Measurements from ENCODE around the gene PRPF8.

The PRPF8 gene

DNA sequence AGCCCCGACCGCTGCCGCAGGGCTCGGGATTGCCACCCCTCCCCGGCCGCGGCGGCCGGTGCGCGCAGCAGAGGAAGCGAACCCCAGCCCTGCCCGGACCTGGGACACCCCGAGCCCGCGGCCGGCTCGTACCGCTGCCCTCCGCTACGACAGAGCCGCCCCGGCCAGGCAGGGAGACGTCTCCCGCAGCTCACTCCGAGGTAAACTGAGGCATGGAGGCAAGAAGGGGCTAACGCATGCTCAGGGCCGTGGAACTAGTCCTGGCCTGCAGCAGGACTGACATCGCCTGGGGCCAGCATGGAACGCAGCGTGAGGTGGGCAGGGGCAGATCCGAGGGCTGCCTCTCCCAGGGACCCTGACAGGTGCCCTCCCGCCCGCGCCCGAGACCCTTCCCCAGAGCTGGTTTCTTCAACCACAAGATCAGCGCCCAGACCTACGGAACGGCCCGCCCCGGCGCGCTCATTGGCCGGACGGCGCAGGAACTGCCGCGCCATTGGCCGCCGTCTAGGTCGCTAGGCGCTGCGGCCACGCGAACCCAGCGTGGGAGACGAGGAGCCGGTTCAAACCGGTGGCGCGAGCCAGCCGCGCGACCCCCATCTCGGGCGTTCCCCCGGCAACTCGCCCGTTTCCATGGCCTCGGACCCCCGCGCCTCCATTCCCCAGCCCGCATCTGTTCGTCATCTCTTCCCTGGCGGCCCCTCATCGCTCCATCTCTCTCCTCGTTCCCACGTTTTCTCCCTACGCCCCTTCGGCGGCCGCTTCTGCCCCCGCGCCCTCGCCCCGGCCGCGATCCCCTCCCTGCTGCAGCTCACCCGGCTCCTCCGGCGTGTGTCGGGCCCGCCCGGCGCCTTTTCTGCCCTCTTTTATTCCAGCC, 56.4 kb downstream of the PRPF8 start, which contains the start of gene SLC43A2:
Gene SLC43A2, minus strand, starts transcription at position 853 of the 874 bp plus-strand sequence. CDS start 960 bp downstream, outside the sequence.
- in situ Hi-C loops (cut with MboI; ENCODE audit: low sequenced_read_pairs), result no loop called here

DNA sequence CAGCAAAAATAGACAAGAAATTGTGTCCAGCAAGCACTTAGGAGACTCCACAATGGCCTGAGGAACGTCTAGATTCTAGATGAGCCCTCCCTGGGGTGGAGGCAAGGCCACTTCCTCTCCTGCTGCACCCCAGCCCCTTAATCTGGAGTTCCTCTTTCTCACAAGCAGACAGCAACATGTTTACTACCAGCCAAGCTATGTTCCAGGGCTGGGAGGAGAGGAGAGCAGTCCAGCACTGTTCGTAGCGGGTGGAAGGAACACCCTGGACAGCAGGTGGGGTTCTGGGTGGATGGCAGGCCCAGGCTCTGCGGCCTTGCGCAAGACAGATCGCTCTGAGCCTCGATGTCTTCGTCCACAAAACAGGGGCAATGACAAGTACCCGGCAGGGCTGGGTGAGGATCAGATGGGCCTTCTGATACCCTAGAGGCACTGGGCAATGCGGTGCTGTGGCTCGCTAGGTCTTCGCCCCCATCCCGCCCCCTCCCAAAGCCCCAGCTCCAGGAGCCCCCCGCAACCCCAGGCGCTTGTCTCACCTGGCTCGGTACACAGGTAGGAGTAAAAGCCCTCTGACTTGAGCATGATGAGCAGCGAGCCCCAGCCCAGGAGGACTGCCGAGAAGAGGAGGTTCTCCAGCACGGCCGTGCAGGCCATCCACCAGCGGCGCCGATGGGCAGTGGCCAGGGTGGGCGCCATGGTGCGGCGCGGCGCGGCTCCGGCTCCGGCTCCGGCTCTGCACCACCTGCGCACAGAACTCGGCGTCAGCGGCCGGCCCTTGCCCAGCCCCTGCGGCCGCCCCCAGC, 57.3 kb downstream of the PRPF8 start:
- in situ Hi-C loops (cut with MboI; ENCODE audit: low sequenced_read_pairs), result no loop called here

DNA sequence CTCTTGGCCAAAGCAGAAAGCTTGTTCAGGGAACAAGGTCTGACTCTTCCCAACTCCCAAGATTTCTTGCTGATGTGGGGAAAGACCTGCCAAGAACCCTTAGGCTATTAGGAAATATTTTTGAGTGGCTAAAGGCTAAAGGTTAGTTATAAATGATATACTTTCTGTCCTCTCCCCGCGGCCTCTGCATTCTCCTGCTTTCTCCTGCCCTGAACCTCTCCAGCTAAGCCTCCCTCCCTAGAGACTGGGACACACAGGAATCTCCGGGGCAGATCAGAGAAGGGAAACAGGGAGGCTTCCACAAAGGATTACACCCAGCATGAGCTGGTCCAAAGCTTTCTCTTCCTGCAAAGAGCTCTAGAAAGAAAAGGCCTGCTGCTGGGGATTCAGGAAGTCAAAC, 58.3 kb downstream of the PRPF8 start:
- in situ Hi-C loops (cut with MboI; ENCODE audit: low sequenced_read_pairs), result no loop called here

GRCh38 chr17:1625581-1625980, 59.1 kb downstream of the PRPF8 start:
- in situ Hi-C loops (cut with MboI; ENCODE audit: low sequenced_read_pairs), result no loop called here

DNA sequence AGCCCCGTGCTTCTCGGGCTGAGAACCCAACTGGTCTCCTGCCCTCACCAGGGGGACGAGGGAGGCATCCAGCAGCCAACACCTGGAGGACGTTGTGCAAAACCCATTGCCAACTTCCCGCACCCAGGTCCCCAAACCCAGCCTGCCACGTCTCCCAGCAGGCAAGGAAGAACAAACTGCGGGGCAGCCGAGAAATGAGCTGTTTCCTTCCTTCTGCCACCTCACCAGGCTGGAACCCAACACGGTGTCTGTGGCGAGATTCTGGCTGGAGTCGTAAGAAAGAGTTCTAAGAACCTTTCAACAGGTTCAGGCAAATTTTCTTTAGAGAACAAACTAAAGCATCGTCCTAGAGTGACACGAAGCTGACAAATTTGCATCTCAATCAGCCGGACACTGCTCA, 59.6 kb downstream of the PRPF8 start:
- in situ Hi-C loops (cut with MboI; ENCODE audit: low sequenced_read_pairs), result no loop called here

DNA sequence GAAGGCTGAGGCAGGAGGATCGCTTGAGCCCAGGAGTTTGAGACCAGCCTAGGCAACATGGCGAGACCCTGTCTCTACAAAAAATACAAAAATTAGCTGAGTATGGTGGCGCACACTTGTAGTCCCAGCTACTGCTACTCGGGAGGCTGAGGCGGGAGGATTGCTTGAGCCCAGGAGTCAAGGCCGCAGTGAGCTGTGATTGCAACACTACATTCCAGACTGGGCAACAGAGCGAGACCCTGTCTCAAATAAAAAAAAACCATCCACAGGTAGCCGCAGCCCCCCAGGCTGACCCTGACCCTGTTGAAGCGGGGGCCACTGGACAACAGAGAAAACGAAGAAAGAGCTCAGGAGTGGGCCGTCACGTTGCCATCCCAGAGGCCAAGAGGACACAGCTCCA, 60.0 kb downstream of the PRPF8 start:
- in situ Hi-C loops (cut with MboI; ENCODE audit: low sequenced_read_pairs), result no loop called here

DNA sequence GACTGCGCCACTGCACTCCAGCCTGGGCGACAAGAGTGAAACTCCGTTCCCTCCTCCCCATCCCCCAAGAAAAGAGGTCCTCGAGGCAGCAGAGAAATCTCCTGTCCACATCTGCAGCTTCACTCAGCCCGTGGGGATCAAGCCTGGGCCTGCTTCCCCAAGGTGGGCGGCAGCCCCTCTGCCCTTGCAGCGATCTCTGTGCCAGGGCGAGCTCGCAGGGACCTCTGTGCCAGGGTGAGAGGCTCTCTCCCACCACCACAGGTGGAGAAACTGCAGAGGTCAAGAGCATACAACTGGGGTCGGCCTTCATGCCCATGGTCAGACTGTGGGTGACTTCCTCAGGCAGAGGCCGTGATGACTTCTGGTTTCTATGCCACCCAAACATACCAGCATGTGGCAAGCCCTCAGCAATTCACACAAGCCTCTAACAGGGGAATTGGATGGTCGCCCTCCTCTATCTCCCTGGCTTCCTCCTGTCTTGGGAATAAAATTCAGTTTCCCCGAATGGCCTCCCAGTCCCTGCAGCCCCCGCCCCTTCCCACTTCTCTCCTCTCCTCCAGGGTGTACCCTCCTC, 61.5 kb downstream of the PRPF8 start:
- in situ Hi-C loops (cut with MboI; ENCODE audit: low sequenced_read_pairs), result no loop called here

DNA sequence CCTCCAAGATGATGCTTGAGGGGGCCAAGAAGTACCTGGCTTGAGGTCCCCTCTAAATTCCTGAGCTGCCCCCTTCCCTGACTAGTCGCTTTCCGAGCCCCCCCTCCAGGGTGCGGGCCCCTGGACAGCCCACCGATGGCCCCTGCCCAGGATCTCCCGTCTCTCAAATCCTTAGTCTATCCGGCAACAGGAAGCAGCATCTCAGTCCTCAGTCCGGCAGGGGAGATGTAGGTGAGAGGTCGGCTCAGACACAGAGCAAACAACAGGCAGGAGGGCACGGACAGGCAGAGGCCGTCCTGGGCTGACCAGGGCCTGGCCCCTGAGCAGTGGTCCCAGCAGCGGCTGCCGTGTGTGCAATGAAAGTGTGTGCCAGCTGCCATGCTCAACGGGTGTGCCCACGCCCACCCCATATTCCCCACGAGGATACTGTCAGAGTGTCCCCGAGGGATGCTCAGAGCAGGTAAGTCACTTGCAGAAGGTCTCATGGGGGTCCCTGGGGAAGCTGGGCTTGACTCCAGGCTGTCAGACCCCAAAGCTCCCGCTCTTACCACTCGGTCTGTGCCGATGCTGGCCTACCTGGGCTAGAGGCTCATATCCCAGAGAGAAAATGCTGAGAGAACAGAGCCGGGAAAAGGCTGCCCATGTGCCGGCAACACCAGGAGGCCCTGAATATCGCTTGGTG, 63.3 kb downstream of the PRPF8 start:
- in situ Hi-C loops (cut with MboI; ENCODE audit: low sequenced_read_pairs), result no loop called here

DNA sequence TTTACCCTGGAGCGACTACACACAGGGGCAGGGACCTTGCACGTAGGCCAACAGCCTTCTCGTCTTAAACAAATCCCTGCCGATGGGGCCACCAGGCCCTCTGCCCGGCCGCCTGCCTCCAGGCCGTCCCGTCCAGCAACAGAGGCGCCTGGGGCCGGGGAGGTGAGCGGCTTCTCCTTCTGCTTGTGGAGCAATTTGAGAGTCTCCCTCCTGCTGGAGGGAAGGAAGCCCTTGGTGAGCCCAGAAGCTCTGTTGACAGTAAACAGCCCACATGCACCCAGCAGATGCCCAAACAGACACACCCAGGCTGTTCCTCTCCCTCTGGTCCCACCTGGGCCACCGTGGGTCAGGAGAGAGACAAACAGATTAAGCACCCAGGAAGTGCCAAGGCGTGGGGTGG, 64.2 kb downstream of the PRPF8 start:
- in situ Hi-C loops (cut with MboI; ENCODE audit: low sequenced_read_pairs), result no loop called here

- in situ Hi-C loops (cut with MboI; ENCODE audit: low sequenced_read_pairs), result no loop called here
These were observed 67.0 kb downstream of the PRPF8 start for GRCh38 chr17:1617620-1618174.

DNA sequence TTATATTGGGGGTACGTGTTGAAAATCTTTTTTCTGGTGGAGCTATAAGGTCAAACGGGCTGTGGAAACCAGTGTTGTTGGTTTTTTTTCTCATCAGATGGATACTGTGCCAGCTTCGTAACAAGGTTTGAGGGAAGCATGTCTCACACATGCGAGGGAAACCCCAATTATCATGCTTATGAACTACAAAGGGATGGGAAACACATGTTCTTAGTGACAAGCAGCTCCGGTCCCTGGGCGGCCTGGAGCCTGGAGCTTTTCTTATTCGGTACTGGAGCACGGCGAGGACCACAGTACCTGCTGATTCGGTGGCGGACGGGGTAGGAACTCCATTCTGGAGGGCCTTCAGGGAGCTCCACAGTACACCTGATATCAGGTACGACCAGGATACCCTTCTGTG, 68.6 kb downstream of the PRPF8 start:
- in situ Hi-C loops (cut with MboI; ENCODE audit: low sequenced_read_pairs), result no loop called here

DNA sequence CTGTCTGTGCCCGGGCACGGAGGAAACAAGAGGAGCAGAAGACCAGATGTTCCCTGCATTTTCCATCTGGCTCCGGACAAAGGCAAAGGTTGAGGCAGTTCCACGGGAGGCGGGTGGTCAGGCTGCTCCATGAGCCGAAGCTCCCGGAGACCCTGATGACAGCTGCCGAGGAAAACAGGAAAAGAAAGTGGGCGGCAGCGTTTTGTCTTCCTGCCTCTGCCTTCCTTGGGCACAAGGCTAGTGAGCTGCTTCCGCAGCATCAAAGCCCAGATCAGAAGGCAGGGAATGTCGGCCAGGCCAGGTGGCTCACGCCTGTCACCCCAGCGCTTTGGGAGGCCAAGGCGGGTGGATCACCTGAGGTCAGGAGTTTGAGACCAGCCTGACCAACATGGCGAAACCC, 72.3 kb downstream of the PRPF8 start:
- in situ Hi-C loops (cut with MboI; ENCODE audit: low sequenced_read_pairs), result no loop called here

- in situ Hi-C loops (cut with MboI; ENCODE audit: low sequenced_read_pairs), result no loop called here
These were observed 73.0 kb downstream of the PRPF8 start for GRCh38 chr17:1611715-1612114.

GRCh38 chr17:1608676-1609075, 76.0 kb downstream of the PRPF8 start:
- in situ Hi-C loops (cut with MboI; ENCODE audit: low sequenced_read_pairs), result no loop called here

DNA sequence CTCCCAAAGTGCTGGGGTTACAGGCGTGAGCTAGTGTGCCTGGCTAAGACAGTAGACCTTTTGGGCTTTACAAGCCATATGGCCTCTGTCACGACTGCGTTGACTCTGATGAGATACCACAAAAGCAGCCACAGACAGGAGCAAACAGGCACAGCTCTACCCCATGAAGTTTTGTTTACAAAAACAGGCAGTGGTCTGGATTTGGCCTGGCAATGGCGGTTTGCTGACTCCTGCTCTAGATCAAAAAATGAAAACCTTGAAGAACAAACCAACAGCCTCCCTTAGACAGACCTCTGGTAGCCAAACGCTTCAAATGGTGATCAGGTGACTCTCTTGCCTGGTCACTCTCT, 76.7 kb downstream of the PRPF8 start:
- in situ Hi-C loops (cut with MboI; ENCODE audit: low sequenced_read_pairs), result no loop called here

GRCh38 chr17:1606352-1606985, 78.2 kb downstream of the PRPF8 start:
- in situ Hi-C loops (cut with MboI; ENCODE audit: low sequenced_read_pairs), result no loop called here

DNA sequence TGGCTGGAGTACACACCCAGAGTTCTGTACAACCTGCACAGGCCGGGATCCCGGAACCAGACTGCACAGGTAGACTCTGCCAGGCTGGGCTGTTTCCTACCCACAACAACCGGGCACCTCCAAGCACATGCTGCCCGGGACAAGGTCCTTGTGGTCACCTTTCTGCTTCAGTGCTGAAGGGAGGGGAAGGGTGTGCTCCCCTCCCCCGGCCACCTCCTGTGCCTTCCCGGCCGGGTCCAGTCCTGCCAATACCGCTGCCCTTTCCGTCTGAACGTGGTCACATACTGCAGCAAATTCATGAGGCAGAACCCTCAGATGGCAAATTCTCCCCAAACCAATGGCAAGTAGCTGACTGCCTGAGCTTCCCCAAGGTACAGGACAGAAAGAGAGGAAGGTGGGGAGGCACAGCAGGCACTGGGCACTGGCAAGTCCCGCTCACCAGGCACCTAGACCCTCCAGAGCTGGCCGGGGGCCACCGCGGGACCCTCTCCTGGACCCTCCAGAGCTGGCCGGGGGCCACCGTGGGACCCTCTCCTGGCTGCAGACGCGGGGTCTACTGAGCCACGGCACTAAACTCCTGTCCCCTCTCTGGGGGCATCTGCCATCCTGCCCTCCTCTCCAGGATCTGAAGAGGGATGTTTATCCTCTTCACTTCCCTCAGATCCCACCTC, 78.9 kb downstream of the PRPF8 start:
- in situ Hi-C loops (cut with MboI; ENCODE audit: low sequenced_read_pairs), result no loop called here

DNA sequence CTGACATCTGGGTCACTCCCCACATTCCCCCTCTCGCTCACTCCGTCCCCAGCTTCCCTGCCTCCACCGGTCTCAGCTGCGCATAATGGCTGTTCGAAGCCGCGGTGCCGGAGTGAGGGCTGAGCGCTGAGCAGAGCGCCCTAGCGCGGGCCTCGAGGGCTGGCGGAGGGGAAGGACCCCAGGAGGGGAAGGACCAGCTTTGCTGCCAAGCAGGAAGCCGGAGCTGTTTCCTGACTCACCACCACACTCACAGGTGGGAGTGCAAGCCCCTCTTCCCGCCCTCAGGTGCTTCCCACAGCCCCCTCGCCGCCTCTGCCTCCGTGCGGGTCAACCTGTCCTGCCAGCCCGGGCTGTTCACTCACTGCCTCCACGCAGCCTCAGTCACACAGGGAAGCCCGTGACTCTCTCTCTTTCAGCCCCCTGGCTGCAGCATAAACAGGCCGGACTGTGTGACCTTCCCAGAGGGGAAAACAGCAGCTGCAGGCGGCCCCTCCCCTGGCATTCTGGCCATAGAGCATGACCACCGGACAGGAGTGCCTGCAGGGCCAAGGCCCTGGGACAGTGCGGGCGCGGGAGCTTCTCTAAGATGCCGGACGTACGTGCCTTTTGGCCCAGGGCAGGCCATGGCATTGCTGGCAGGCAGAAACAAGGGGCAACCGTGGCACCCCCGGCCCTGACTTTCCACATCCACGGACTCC, 79.7 kb downstream of the PRPF8 start:
- in situ Hi-C loops (cut with MboI; ENCODE audit: low sequenced_read_pairs), result no loop called here

GRCh38 chr17:1601571-1601970, 83.1 kb downstream of the PRPF8 start:
- in situ Hi-C loops (cut with MboI; ENCODE audit: low sequenced_read_pairs), result no loop called here
